ENCODE results near the gene DMP1. TPM values are rescaled to one million over a fixed set of nuclear protein-coding genes. Genes with fewer than 3 reads are reported as not detected.

Gene DMP1, protein sequence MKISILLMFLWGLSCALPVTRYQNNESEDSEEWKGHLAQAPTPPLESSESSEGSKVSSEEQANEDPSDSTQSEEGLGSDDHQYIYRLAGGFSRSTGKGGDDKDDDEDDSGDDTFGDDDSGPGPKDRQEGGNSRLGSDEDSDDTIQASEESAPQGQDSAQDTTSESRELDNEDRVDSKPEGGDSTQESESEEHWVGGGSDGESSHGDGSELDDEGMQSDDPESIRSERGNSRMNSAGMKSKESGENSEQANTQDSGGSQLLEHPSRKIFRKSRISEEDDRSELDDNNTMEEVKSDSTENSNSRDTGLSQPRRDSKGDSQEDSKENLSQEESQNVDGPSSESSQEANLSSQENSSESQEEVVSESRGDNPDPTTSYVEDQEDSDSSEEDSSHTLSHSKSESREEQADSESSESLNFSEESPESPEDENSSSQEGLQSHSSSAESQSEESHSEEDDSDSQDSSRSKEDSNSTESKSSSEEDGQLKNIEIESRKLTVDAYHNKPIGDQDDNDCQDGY
- not detected for total RNA-seq

DNA sequence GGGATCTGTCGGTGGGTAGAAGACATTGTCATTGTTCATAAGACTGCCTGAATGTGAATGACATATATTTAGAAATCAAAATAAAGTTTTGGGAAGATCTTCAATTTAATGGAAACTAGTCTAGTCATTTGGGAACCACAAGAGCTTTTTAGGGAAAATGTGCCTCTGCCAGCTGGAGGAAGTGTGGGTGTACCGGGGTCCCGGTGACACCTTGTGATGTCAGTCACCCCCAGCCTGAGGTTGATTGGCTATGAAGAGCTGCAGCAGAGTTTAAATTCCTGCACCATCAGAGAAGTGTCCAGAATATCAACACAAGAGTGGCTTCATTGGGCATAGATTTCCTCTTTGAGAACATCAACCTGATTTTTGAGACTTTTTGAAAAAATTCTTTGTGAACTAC lies at the start of gene DMP1:
DMP1 (plus strand) TSS at position 301 of the 400 bp plus-strand sequence. CDS start 6,213 bp downstream, outside the sequence.
- Mint-ChIP-seq H3K4me3 (no peak within 1 kb of the TSS), H3K9me3 (no peaks in the 10 kb centered on the region), H3K36me3 (ENCODE audit: low read depth) (no peaks in the 10 kb centered on the region), H3K27me3 (peaks cover 5% of the 10 kb centered on the region), H3K27ac (no peak within 1 kb of the TSS), H3K4me1 (no peaks in the 10 kb centered on the region)
- ChIA-PET POLR2A (no interaction called here), CTCF (no interaction called here)
- DNase-seq: no peak

GRCh38 chr4:87601361-87601760 lies 48.7 kb upstream of the DMP1 start:
- no peak for DNase-seq
- H3K9me3 Mint-ChIP-seq: peaks cover 2% of the 10 kb centered on the region
- peaks cover 36% of the 10 kb centered on the region for H3K27me3 Mint-ChIP-seq
- no peaks in the 10 kb centered on the region for H3K36me3 Mint-ChIP-seq (ENCODE audit: low read depth)
- ChIA-PET POLR2A (no interaction called here), CTCF (no interaction called here)
- no peak overlapping the region for H3K27ac Mint-ChIP-seq
- no peaks in the 10 kb centered on the region for H3K4me1 Mint-ChIP-seq
- H3K4me3 Mint-ChIP-seq: no peak overlapping the region

- ChIA-PET CTCF (no interaction called here), POLR2A (no interaction called here)
- Mint-ChIP-seq H3K27ac (no peak within 1 kb of the TSS), H3K36me3 (ENCODE audit: low read depth) (no peaks in the 10 kb centered on the region), H3K9me3 (no peaks in the 10 kb centered on the region), H3K4me1 (no peaks in the 10 kb centered on the region), H3K4me3 (no peak within 1 kb of the TSS), H3K27me3 (no peaks in the 10 kb centered on the region)
- DNase-seq: no peak
Measured at GRCh38 chr4:87608229-87608628, 41.9 kb upstream of the DMP1 start, which contains the start of gene DSPP. DSPP (plus strand) TSS chr4:87608529; CDS start chr4:87610909, 2,380 bp downstream.

DNA sequence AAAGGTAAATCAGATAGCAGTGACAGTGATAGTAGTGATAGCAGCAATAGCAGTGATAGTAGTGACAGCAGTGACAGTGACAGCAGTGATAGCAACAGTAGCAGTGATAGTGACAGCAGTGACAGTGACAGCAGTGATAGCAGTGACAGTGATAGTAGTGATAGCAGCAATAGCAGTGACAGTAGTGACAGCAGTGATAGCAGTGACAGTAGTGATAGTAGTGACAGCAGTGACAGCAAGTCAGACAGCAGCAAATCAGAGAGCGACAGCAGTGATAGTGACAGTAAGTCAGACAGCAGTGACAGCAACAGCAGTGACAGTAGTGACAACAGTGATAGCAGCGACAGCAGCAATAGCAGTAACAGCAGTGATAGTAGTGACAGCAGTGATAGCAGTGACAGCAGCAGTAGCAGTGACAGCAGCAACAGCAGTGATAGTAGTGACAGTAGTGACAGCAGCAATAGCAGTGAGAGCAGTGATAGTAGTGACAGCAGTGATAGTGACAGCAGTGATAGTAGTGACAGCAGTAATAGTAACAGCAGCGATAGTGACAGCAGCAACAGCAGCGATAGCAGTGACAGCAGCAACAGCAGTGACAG lies 35.7 kb upstream of the DMP1 start:
- DNase-seq: no peak
- no peak overlapping the region for H3K27ac Mint-ChIP-seq
- H3K4me3 Mint-ChIP-seq: no peak overlapping the region
- CTCF ChIA-PET: no interaction called here
- no peaks in the 10 kb centered on the region for H3K9me3 Mint-ChIP-seq
- no peaks in the 10 kb centered on the region for H3K36me3 Mint-ChIP-seq (ENCODE audit: low read depth)
- POLR2A ChIA-PET: no interaction called here
- H3K4me1 Mint-ChIP-seq: no peaks in the 10 kb centered on the region
- no peaks in the 10 kb centered on the region for H3K27me3 Mint-ChIP-seq

- Mint-ChIP-seq H3K27me3 (peaks cover 3% of the 10 kb centered on the region), H3K9me3 (no peaks in the 10 kb centered on the region)
Measured at GRCh38 chr4:87616268-87616667, 33.8 kb upstream of the DMP1 start.

GRCh38 chr4:87620086-87620485 lies 30.0 kb upstream of the DMP1 start:
- H3K27ac Mint-ChIP-seq: no peak overlapping the region
- ChIA-PET CTCF (no interaction called here), POLR2A (no interaction called here)
- DNase-seq: no peak
- no peaks in the 10 kb centered on the region for H3K4me1 Mint-ChIP-seq
- no peaks in the 10 kb centered on the region for H3K36me3 Mint-ChIP-seq (ENCODE audit: low read depth)
- H3K4me3 Mint-ChIP-seq: no peak overlapping the region
- H3K9me3 Mint-ChIP-seq: no peaks in the 10 kb centered on the region
- peaks cover 7% of the 10 kb centered on the region for H3K27me3 Mint-ChIP-seq

More at GRCh38 chr4:87616268-87616667, 33.8 kb upstream of the DMP1 start:
- CTCF ChIA-PET: no interaction called here
- Mint-ChIP-seq H3K4me1 (no peaks in the 10 kb centered on the region), H3K36me3 (ENCODE audit: low read depth) (no peaks in the 10 kb centered on the region), H3K27ac (no peak overlapping the region), H3K4me3 (no peak overlapping the region)
- no peak for DNase-seq
- POLR2A ChIA-PET: no interaction called here

- Mint-ChIP-seq H3K4me3 (no peak overlapping the region), H3K4me1 (no peaks in the 10 kb centered on the region), H3K9me3 (no peaks in the 10 kb centered on the region), H3K27ac (no peak overlapping the region), H3K36me3 (ENCODE audit: low read depth) (no peaks in the 10 kb centered on the region), H3K27me3 (peaks cover 7% of the 10 kb centered on the region)
- ChIA-PET CTCF (no interaction called here), POLR2A (no interaction called here)
- no peak for DNase-seq
Measured at GRCh38 chr4:87620491-87620890, 29.6 kb upstream of the DMP1 start.

DNA sequence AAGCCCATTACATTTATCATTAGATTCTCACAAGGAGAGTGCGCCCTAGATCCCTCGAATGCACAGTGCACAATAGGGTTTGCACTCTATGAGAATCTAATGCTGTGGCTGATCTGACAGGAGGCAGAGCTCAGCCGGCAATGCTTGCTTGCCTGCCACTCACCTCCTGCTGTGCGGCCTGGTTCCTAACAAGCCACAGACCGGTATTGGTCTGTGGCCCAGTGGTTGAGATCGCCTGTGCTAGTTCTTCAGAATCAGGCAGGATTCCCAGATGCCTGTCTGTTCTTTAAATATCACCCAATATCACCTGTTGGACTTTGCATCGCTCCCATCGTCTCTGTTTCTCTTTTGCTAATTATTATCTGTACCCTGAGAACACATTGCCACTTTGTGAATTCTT lies 27.8 kb upstream of the DMP1 start:
- DNase-seq: no peak
- H3K4me3 Mint-ChIP-seq: no peak overlapping the region
- peaks cover 7% of the 10 kb centered on the region for H3K27me3 Mint-ChIP-seq
- ChIA-PET POLR2A (no interaction called here), CTCF (no interaction called here)
- no peaks in the 10 kb centered on the region for H3K36me3 Mint-ChIP-seq (ENCODE audit: low read depth)
- H3K9me3 Mint-ChIP-seq: no peaks in the 10 kb centered on the region
- H3K27ac Mint-ChIP-seq: no peak overlapping the region
- H3K4me1 Mint-ChIP-seq: no peaks in the 10 kb centered on the region

DNA sequence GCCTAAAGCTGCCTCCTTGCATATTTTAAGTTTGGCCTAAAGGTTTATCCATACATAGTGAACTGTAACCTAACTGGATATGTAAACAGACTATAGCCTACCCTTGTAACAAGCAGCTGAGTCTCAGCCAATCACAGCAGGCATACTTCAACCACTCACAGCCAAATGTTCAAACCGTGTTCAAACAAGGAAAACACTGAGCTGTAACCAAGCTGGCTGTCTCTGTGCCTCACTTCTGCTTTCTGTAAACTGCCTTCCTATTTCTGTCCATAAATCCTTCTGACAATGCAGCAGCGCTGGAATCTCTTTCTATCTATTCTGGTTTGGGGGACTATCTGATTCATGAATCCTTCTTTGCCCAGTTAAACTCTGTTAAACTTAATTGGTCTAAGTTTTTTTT lies 25.4 kb upstream of the DMP1 start:
- no peak for DNase-seq
- H3K4me1 Mint-ChIP-seq: no peaks in the 10 kb centered on the region
- H3K27me3 Mint-ChIP-seq: peaks cover 7% of the 10 kb centered on the region
- POLR2A ChIA-PET: no interaction called here
- CTCF ChIA-PET: interaction anchor here (0.6 kb wide), 1 partner anchor 452 kb away, joined by 3 read pairs; no protein-coding TSS in a partner anchor
- H3K4me3 Mint-ChIP-seq: no peak overlapping the region
- no peaks in the 10 kb centered on the region for H3K36me3 Mint-ChIP-seq (ENCODE audit: low read depth)
- H3K9me3 Mint-ChIP-seq: no peaks in the 10 kb centered on the region
- H3K27ac Mint-ChIP-seq: no peak overlapping the region

DNA sequence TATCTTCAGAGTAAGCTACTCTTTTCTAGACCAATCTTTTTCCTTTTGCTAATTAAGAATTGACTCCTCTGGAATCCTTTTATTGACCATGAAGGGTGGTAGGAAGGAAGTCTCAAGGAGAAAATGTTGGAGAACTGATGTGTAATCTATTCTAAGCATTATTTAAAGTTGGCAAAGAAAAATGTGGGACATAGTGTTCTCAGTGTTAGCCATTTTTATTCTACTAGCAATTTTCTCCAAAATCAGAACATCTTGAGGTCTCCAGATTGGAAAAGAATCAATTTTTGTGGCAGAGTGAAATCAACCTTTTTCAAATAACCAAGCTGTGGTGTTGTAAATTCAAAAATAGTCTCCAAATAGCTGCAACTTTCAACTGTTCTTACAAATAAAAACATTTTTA lies 18.4 kb upstream of the DMP1 start:
- Mint-ChIP-seq H3K27ac (no peak overlapping the region), H3K4me3 (no peak overlapping the region), H3K36me3 (ENCODE audit: low read depth) (no peaks in the 10 kb centered on the region), H3K27me3 (peaks cover 7% of the 10 kb centered on the region), H3K4me1 (no peaks in the 10 kb centered on the region), H3K9me3 (no peaks in the 10 kb centered on the region)
- DNase-seq: no peak
- CTCF ChIA-PET: no interaction called here
- POLR2A ChIA-PET: no interaction called here

GRCh38 chr4:87632469-87632868 lies 17.6 kb upstream of the DMP1 start:
- no peak for DNase-seq
- peaks cover 9% of the 10 kb centered on the region for H3K27me3 Mint-ChIP-seq
- H3K27ac Mint-ChIP-seq: no peak overlapping the region
- CTCF ChIA-PET: no interaction called here
- POLR2A ChIA-PET: no interaction called here
- no peak overlapping the region for H3K4me3 Mint-ChIP-seq
- no peaks in the 10 kb centered on the region for H3K36me3 Mint-ChIP-seq (ENCODE audit: low read depth)
- no peaks in the 10 kb centered on the region for H3K9me3 Mint-ChIP-seq
- no peaks in the 10 kb centered on the region for H3K4me1 Mint-ChIP-seq

GRCh38 chr4:87633243-87633642 lies 16.8 kb upstream of the DMP1 start:
- H3K36me3 Mint-ChIP-seq (ENCODE audit: low read depth): no peaks in the 10 kb centered on the region
- H3K4me1 Mint-ChIP-seq: no peaks in the 10 kb centered on the region
- H3K27ac Mint-ChIP-seq: no peak overlapping the region
- H3K4me3 Mint-ChIP-seq: no peak overlapping the region
- CTCF ChIA-PET: no interaction called here
- peaks cover 12% of the 10 kb centered on the region for H3K27me3 Mint-ChIP-seq
- POLR2A ChIA-PET: no interaction called here
- no peaks in the 10 kb centered on the region for H3K9me3 Mint-ChIP-seq
- DNase-seq: no peak

- H3K4me3 Mint-ChIP-seq: no peak overlapping the region
- H3K9me3 Mint-ChIP-seq: no peaks in the 10 kb centered on the region
- CTCF ChIA-PET: no interaction called here
- H3K27ac Mint-ChIP-seq: no peak overlapping the region
- no peaks in the 10 kb centered on the region for H3K36me3 Mint-ChIP-seq (ENCODE audit: low read depth)
- POLR2A ChIA-PET: no interaction called here
- no peaks in the 10 kb centered on the region for H3K4me1 Mint-ChIP-seq
- no peak for DNase-seq
- H3K27me3 Mint-ChIP-seq: peaks cover 4% of the 10 kb centered on the region
Measured at GRCh38 chr4:87644286-87644685, 5.8 kb upstream of the DMP1 start.

DNA sequence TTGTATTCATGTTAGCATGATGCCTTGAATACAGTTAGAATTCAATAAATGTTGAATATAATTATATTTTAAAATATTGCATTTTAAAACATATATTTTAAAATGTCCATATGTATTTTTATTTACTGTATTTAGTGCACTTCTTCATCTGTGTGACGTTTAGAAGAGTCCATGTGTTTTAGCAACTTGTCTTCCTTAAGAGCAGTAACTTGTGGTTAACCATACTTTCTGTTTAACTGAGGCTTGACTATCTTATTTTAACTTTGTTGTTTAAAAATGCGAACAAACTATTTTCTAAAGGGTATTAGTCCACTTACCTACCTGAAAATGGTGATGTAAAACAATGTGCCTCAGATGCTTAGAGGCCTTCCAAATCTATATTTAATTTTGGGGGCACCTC lies 858 bp downstream of the DMP1 start:
- ChIA-PET POLR2A (no interaction called here), CTCF (no interaction called here)

More for the DNA sequence above, 858 bp downstream of the DMP1 start:
- Mint-ChIP-seq H3K27ac (no peak overlapping the region), H3K9me3 (no peaks in the 10 kb centered on the region), H3K4me3 (no peak overlapping the region), H3K4me1 (no peaks in the 10 kb centered on the region), H3K27me3 (peaks cover 5% of the 10 kb centered on the region), H3K36me3 (ENCODE audit: low read depth) (no peaks in the 10 kb centered on the region)
- no peak for DNase-seq

All from activated CD4-positive, alpha-beta T cell treated with anti-CD3 and anti-CD28 coated beads, Interleukin-2, amount 10 ng/mL, durations not matched to agents 7 days and 5 days (primary cell).